HG03045 (cell line): ENCODE measurements around the gene FAM53B.

Source experiments
- ATAC-seq: cut with Tn5 transposase; IDR thresholded peaks from one replicate; pipeline ENCODE4 v1.9.1; 2021; ENCODE audit warnings: mild to moderate bottlenecking, moderate library complexity; ENCODE audit not compliant: unreplicated experiment

FAM53B gene

DNA sequence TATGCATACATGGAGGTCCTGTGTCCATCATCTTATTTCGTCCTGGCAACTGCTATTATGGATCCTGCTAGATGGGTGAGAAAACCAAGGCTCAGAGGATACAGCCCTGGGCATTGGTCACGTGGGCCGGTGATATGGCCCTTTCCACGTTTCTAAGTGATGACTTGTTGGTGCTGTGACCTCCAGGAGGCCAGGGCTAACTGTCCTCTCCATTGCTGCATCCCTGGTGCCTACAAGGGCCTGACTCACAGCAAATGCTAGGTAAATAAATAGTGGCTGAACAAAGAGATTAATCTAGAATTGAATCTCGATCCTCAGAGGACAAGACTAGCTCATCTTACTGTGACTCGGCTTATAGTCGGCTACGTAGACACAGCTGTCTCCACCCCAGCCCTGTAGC, 78.6 kb downstream of the FAM53B start:
- no peak for ATAC-seq

DNA sequence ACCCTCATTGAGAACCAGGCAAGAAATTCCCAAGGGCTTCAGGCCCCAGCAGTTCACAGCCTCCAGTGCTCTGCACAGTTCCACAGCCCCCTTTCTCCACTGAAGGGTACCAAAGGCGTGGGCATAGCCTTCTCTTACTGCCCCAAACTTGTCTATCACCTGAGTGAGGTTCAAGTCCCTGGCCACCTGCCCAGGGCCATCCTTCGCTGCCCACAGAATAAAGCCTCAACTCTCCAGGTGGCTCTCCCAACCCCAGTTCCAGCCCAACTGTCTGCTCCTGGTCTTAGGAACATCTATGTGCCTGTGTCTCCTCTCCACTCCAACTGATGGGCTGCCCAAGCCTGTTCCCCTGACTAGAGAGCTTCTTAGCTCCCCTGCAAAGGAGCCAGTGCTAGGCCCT, 79.1 kb downstream of the FAM53B start:
- no peak for ATAC-seq

DNA sequence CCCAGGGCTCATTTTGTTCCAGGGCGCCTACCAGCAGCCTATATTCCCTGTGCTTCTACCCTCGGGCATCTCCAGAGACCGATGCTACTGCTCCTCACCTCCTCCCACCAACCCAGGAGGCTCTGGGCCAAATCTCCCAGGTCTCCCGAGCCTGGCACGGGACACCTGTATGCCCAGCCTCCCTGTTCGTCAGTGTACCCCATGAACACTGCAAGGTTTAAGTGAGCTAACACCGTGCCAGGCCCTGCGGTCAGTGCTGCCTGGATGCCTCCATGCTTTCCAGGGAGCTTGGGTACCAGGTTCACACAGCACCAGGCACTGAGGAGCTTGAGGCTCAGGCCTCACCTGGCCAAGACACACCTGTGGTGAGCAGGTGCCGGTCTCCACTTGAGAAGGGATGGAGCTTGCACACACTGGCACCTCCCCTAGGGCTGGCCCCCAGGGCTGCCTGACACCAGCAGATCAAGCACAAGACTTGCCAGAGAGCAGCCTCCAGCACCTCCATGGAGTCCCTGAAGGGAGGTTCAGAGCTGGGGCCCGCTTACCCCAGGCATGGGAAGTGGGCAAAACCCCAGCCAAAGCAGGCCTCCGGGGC, 80.3 kb downstream of the FAM53B start:
- no peak for ATAC-seq

DNA sequence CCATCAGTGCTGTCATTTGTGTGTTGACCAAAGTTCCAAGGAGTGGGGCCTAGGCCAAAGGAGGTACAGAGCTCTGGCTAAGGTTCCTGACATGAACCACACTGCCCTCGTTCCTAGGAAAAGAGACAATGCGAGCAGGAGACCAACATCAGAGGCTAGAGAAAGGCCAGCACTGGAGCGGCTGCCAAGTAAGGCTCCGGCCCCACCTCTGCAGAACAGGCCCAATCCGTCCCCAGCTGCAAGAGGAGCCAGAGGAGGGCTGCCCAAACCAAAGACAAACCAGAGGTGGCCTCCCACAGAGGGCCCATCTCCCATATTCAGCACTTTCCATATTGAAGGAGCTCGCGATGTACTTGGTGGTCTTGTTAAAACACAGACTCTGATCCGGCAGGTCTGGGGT, 81.0 kb downstream of the FAM53B start:
- no peak for ATAC-seq

DNA sequence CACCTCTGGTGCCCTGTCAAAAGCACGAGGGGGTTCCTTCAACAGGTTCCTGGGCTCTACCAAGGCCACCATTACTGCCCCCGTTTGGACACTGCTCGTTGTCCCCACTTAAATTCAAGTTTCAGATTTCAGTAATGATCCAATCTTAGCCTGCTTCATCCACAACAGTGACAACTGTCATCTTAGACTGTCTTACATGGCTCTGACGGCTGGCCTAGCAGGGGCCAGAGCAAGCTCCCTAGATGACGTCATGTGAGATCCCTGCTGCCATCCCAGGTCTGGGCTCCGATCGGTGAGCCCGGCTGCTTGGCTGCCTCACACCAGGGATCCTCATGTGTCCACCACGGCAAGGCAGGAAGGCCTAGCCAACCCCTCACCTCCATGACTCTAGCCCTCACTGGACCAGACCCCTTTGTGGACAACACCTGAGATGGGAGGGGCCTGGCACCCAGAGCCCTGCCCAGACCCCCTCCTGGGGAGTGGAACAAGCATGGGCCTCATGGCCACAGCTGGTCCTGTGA, 82.5 kb downstream of the FAM53B start:
- ATAC-seq = no peak

DNA sequence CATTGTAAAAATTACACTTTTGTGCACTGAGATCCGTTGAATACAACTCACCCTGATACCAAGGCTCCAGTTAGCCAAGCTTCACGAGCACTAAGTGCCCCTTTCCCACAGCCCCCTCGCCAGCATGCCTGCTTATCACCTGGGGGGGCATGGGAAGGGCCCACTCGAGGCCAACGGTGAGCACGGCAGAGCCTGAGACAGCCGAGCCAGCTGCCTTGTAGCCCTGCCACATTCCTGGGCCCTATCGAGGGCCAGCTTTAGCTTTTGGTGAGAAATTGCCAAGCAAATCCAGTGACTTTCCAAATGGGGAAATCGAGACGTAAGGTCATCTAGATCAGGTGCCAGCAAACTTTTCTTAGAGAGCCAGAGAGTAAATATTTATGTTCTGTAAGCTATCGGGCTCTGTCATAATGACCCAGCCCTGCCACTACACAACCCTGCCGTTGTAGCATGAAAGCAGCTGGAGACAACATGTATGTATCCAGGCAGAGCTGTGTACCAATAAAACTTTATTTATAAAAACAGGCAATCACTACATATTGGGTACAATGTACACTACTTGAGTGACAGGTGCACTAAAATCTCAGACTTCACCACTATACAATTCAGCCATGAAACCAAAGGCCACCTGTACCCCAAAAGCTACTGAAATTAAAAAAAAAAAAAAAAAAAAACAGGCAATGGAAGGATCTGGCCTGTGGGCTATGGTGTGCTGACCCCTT, 83.6 kb downstream of the FAM53B start:
- no peak for ATAC-seq

DNA sequence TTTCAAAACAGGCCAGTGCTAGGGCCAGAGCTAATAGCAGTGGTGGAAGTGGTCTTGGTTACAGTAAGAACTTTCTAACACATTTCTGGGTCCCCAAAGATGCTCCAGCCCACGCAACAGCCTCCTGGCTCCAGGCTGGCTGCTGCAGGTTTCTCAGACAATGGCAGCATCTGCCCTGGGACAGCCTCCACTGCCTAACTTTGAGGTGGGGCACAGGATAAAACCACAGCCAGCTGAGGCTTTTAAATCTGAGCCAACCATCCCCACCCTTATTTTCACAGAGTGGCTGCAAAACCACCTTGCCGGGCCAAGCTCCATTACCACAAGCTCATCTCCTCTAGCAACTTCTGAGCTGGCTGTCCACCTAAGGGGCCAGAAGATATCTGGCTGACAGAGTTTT, 84.8 kb downstream of the FAM53B start:
- no peak for ATAC-seq

DNA sequence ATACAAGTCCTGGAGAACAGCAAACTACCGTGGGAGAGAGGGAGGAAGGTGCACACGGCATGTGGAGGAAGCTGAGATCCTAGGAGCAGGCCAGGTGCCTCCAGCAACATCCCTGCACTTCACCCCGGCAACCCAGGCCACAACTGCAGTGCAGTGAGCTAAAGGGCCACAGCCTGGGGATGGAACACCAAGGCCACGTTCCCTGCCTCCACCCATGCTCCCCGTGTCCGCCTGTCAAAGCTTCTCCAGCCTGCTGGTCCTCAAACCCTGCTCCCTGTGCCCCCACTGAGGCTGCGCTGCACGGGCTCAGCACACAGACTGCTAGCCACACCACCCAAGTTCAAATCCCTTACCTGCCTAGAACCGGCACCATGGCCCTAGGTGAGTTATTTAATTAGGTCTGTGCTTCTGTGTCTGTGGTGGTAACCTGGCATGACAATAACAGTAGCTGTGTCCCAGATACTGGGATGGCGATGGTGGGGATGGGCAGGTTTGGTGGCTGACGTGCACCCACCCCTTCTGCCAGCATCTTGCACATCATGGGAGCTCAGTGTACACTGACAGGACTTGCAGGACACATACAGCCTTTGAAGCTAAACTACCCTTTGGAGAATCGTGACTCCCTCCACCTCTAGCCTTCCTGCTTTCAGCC, 85.5 kb downstream of the FAM53B start:
- no peak for ATAC-seq

DNA sequence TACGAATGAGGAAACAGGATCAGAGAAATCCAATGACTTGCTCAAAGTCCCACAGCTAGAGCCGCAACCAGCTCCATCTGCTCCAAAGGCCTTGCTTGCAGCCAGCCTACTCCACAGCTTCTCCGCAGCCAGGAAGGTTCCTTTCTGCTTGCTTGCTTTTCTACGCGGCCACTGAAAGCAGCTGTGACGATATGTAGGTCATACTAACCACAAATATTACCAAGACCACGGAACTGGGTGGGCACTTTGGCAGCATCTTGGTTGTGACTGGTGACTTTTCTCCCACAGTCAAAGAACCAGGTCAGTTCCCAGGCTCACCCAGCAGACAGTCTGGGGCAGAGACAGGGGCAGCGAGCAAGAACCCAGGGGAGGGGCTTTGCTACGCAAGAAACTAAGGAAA, 86.4 kb downstream of the FAM53B start:
- no peak for ATAC-seq

DNA sequence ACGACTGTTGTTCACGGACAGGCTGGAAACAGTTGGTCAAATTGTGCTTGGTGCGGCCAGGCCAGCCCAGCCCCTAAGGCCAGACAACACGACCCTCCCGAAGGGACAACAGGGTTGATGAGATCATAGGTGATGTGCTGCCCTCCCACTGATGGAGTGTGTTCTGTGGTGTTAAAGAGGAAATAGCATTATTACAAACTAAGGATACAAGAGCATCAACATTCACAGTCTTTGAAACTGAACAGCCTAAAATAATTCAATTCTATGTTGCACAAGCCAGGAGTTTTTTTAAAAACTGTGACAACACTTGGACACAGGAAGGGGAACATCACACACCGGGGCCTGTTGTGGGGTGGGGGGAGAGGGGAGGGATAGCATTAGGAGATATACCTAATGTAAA, 87.6 kb downstream of the FAM53B start:
- ATAC-seq = no peak

DNA sequence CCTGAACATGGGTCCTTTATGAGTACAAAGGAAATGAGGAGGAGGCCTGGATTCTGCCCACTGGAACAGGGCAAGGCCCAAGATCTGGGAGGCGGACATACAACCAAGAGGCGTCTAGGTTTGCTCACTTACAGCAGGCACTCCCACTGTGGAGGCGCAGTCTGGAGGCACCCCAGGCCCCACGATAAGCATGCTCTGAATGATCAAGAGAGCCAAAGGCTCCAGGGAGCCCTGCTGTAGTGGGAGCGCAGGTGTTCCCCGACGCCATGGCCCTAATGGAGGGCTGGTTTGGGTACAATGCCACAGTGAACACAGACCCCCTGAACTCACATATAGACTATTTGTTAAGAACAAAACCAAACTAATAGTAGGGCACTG, 88.1 kb downstream of the FAM53B start:
- ATAC-seq = no peak

DNA sequence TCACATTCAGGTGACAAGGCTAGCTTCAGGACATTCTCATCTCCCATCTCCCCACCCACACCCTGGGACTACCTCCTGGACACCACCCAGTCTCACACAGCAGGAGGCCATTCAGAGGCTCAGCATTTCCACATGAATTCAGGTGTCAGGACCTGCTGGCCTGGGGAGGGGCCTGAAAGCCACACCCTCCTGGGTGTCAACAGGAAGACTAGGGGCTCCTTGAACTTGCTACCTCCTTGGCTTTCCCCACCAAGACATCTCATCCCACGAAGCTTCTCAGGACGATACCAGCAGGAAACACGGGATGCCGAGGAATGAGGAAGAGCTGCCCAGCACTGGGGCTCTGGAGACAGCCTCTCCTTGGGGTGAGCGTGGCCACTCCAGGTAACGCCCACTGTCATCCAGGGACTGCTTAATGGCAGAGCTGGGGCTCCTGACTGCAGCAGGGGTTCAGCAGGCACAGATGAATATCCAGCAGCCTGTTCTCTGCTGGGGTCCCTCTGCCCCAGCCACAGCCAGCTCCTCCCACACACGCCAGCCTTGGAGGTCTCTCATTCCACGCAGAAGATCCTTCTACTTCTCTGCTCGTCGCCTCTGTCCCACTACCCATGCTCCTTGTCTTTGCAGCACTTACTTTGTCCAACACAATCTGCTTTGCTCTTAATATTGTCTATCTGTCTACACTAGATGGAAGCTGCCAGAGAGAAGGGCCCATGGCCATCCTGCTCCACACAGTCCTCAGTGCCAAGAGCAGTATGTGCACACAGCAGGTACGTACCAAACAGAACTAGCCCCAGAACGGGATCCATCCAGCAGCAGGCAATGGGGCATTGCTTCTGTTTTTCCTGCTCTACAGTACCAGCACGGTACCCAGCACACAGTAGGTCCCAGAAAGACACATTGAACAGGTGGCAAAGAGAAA, 88.7 kb downstream of the FAM53B start:
- no peak for ATAC-seq

DNA sequence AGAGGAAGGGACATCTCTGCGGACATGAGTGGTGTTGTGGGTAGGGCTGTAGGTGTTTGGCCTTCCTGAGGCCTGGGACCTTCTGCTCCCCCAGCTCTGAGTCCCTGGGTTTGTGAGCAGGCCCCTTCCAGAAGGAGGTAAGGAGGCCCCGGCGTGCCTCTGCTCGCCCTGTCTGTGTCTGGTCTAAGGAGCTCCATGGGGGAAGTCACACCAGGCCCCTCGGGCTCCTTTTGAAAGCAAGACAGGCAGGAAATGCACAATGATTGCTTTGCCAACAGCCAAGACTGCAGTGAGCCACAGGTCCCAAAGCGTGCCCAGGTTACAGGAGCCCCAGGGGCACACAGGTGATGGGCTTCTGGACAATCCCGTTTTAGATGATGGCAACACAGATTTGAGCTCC, 89.5 kb downstream of the FAM53B start:
- ATAC-seq = no peak

DNA sequence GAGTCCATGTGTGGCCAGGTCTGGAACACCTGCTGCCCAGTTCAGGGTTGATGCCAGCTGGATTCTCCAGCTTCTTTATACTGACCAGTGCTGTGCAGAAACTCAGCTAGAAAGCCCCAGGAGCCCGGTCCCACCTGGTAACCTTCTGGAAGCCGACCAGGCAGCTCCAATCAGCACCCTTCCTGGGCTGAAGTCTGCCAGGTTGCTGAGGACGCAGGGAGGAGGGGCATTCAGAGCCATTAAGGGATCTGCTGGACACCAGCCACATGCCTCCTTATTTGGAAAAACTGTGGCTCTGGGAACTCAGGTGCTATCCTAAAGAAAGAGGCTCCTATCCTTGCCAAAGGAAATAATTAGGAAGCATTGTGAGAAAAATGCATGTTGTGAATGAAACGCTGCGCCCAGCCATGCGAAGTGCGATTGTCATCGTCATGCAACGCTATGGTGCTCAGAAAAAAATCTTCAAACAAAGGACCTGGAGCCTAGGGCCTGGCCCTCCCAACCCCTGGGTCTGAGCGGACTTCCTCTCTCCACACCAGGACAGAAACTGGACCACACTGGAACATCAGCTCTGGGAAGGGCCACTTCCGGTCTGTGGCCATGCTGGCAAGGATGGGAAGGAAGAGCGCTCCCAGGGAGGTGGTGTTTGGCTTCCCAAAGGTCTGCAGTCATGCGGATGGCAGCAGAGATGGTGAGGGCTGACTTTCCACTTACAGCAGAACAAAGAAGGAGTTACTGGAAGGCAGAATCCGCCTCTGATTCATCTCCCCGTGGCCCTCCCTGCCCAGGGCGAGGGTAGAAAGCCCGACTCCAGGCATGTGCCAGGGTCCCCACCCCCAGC, 90.1 kb downstream of the FAM53B start:
- no peak for ATAC-seq

DNA sequence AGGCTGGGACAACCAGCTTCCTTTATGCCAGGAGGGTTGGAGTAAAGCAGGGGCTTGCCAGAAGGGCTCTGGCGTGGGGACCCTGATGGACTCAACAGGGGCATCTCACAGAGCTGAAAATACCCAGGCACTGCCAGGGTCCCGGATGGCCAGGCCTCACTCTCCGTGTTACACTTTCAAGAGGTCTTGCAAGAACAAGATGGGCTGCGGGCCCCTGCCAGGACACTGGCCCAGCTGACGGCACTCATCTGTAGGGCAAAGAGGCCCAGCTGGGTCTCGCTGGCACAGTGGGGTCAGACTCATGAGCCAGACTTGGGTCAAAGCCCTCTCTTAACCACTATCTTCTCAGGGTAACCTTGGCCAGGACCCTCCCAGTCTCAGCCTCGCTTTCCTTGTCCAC, 90.9 kb downstream of the FAM53B start:
- ATAC-seq = no peak

DNA sequence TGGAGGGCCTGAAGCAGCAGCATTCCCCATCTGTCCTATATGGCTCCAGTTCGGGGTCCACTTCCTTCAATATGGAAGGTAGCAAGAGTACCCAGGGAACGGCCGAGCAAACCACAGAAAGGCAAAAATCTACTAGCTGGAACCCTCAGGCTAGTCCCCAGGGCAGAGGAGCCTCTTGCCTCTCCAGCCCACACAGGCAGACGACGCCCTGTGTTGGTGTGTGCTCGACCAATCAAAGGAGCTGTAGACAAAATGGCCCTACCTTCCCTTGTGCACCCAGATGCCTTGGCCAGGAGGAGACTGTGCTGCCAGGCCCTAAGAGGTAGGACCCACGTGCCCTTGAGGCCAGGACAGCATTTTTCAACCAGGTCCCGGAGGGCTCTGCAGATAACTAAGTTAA, 91.5 kb downstream of the FAM53B start:
- no peak for ATAC-seq

DNA sequence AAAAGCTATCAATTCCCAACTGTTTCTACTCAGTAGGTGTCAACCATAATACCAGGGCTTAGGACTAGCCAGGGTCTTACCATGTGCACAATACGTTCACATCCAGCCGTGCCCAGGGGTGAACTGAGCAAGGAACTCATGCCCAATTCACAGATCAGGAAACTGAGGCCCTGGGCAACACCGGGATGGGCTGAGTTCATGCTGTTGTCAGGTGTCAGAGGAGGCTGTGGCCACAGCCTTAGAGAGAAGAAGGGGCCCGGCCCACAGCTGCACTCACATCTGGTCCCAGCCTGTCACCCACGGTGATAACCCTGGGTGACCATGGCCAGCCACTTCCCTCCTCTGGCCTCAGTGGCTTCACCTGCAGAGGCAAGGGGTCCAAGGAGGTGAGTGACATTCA, 92.0 kb downstream of the FAM53B start:
- ATAC-seq = no peak

DNA sequence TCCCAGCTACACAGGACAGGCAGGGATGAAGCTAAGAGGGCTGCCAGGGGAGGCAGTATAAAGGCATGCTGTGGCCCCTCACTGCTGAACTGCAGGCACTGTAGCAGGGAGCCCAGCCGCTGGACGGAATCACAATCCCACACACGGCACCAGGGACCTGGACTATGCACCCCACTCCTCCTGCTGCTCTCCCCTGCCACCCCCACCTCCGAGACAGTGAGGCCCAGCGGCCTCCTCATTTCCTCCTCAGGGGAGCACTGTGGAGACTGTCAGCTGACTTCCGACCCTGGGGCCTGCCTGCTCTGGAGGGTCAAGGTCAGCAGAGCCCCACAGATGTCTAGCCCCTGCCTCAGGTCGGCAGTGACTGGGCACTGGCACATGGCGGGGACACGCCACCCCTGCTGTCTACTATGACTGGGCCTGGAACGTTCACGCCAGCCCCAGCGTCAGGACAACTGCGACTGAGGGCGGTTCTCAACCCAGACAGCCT, 92.7 kb downstream of the FAM53B start:
- ATAC-seq = no peak

DNA sequence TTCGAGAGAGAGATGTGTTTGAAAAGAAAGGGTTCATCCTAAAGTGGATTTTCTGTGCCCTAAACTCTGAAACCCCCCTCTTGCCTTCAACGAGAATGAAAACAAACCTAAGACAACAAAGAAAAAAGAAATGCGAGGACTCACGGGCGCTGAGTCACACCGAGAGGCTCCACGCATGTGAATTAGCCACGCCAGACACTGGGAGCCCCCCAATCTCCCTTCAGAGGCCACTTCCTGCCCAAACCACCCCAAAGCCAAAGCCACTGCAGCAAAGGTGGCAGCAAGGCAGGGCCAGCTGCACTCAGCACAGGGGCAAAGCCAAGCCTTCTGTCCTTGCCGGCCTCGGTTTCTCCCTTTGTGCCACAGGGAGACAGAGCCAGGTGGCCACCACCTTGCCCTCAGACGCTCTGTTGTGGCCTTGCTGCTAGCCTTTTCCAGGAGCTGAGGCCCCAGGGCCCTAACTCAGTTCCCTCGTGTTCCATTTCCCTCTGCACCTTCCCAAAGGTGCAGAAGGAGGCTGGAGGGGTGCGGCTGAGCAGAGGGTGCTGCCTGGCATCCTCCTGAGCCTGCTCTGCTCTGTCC, 93.3 kb downstream of the FAM53B start:
- ATAC-seq = no peak

DNA sequence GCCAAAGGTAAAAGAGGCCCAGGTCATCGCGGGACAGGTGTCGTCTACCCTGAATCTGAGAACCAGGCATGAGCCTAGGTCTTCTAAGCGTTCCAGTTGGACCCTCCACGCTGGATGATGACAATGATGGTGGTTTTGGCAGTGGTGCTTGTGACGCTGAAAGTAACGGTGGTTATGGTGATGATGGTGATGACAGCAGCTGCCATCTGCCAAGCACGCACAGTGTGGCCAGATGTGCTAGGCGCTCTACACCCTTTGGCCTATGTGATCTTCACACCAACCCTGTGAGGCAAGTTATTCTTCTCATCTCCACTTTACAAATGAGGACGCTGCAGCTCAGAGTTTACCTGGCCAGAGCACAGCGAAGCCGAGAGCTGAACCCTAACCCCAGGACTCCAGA, 93.9 kb downstream of the FAM53B start:
- no peak for ATAC-seq
